Measurements from ENCODE around the gene TRIM34. TPM values are rescaled to one million over a fixed set of nuclear protein-coding genes. Genes with fewer than 3 reads are reported as not detected.

TRIM34 gene
- polyA plus RNA-seq, 2 of the 4 experiments (the other 2 are of a cell fraction) = 6.8 to 15.2 TPM

GRCh38 chr11:5666402-5666793 lies 41.6 kb downstream of the TRIM34 start (continued):
- TF ChIP-seq FOSL2 (IDR thresholded peaks at IDR 0.05) (no peak), FOSL2 (CRISPR knock-in tag; IDR thresholded peaks at IDR 0.05) (no peak)

DNA sequence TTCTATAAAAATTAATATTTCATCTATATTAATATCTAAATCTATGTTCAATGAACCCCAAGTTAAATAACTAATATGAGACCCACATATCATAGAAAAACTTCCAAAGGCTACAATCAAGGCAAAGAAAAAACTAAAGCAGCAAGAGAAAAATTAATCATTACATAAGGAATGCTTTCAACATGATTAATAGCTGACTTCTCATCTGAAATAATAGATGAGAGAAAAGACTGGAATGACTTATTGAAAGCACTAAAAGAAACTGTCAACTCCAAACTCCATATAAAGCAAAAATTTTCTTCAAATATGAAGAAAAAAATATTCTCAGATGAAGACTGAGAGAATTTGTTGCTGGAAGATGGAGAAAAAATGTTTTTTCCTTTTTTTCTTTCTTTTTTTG lies 47.0 kb downstream of the TRIM34 start:
- ATAC-seq (no peak), FAIRE-seq (no peak), DNase-seq (ENCODE audit: low read depth in 1 of 2, low spot score in 1 of 2) (no peak)
- POLR2A ChIA-PET = no interaction called here
- Histone ChIP-seq H3K9me3 (no peaks in the 10 kb centered on the region), H3K4me2 (peak overlapping the region; percentile 39; the same call in 2 of the 3 replicates), H3K4me1 (peaks cover 14% of the 10 kb centered on the region; the same call in 2 of the 3 replicates), H3K27ac (peak overlapping the region in 1 of 2 experiments; percentile 65; a peak in 2 of 6 replicates), H3K4me3 (no peak overlapping the region)
- CTCF ChIA-PET = no interaction called here
- TF ChIP-seq EP300 (IDR thresholded peaks at IDR 0.05) (no peak), ZC3H11A (IDR thresholded peaks at IDR 0.05) (no peak), ZSCAN20 (CRISPR knock-in tag; IDR thresholded peaks at IDR 0.05) (no peak), RARB (CRISPR knock-in tag; IDR thresholded peaks at IDR 0.05) (no peak), KDM1A (IDR thresholded peaks at IDR 0.05; ENCODE audit: low read depth) (no peak), HMGXB4 (CRISPR knock-in tag; IDR thresholded peaks at IDR 0.05; ENCODE audit: borderline replicate concordance) (no peak), MYC (IDR thresholded peaks at IDR 0.05; ENCODE audit: borderline replicate concordance, low read length) (no peak), HOXB5 (CRISPR knock-in tag; IDR thresholded peaks at IDR 0.05) (no peak), FOSL2 (IDR thresholded peaks at IDR 0.05) (no peak), FOSL2 (CRISPR knock-in tag; IDR thresholded peaks at IDR 0.05) (no peak), HES2 (IDR thresholded peaks at IDR 0.05) (no peak), PHF8 (IDR thresholded peaks at IDR 0.05; ENCODE audit: borderline replicate concordance, low read depth) (no peak), GATA3 (IDR thresholded peaks at IDR 0.05; ENCODE audit: borderline replicate concordance) (no peak), HOXB13 (CRISPR knock-in tag; IDR thresholded peaks at IDR 0.05; ENCODE audit: low read depth) (no peak), NFE2L2 (conservative IDR thresholded peaks at IDR 0.05; ENCODE audit: low read length) (no peak), RNF2 (IDR thresholded peaks at IDR 0.05; ENCODE audit: borderline replicate concordance, low read depth) (no peak)

- DNase-seq (ENCODE audit: low read depth in 1 of 2, low spot score in 1 of 2) = no peak
- WGBS (ENCODE audit: missing lambda C conversion rate) = 97% methylated on average over 4 of the region's 4 CpGs
- Histone ChIP-seq H3K4me1 (peaks cover 14% of the 10 kb centered on the region; the same call in 2 of the 3 replicates), H3K27ac (no peak overlapping the region), H3K9me3 (no peaks in the 10 kb centered on the region), H3K4me3 (no peak overlapping the region), H3K4me2 (no peak overlapping the region)
- CTCF ChIA-PET = interaction anchor here (0.9 to 1.4 kb wide), 2 partner anchors 10 to 74 kb away, joined by 3 to 5 read pairs; partner anchors contain the start of gene TRIM5
- no peak; a peak in 1 of 6 replicates for ATAC-seq
- FAIRE-seq = no peak
- POLR2A ChIA-PET = no interaction called here
- TF ChIP-seq FOSL2 (IDR thresholded peaks at IDR 0.05) (no peak), FOSL2 (CRISPR knock-in tag; IDR thresholded peaks at IDR 0.05) (no peak), RNF2 (IDR thresholded peaks at IDR 0.05; ENCODE audit: borderline replicate concordance, low read depth) (no peak), REST (IDR thresholded peaks at IDR 0.05) (no peak), CTCF (IDR thresholded peaks at IDR 0.05) (no peak), MAX (IDR thresholded peaks at IDR 0.05) (no peak), NR3C1 (IDR thresholded peaks at IDR 0.05) (no peak), ZNF302 (CRISPR knock-in tag; IDR thresholded peaks at IDR 0.05) (no peak), HMGXB4 (CRISPR knock-in tag; IDR thresholded peaks at IDR 0.05; ENCODE audit: borderline replicate concordance) (no peak), ESRRA (IDR thresholded peaks at IDR 0.05; ENCODE audit: borderline replicate concordance, low read length) (no peak), HEYL (CRISPR knock-in tag; IDR thresholded peaks at IDR 0.05) (no peak), RAD21 (conservative IDR thresholded peaks at IDR 0.05 in 1 of 2, IDR thresholded peaks at IDR 0.05 in 1 of 2) (no peak), TFCP2L1 (CRISPR knock-in tag; IDR thresholded peaks at IDR 0.05) (no peak)
These were observed 49.6 kb downstream of the TRIM34 start for GRCh38 chr11:5674391-5674790.
